Activated gamma-delta T cell treated with Interleukin-2 at 50 U/mL for 16 hours (primary cell): ENCODE results near the gene MORC1.
A peak's percentile ranks its signal among the peaks of the same experiment; 100 is the strongest.

ENCODE experiments used
- DNase-seq: peaks from one replicate; pipeline ENCODE4 v3.0.0-alpha.2; 2020

The MORC1 gene

GRCh38 chr3:109025896-109026295 is 92.0 kb downstream of the MORC1 start:
- DNase-seq: no peak

- peak; percentile 21 for DNase-seq
Observed at GRCh38 chr3:109023656-109024254, 94.2 kb downstream of the MORC1 start.

GRCh38 chr3:109023167-109023566 is 94.8 kb downstream of the MORC1 start:
- no peak for DNase-seq

- no peak for DNase-seq
Observed at GRCh38 chr3:109021556-109021955, 96.4 kb downstream of the MORC1 start.

GRCh38 chr3:109018828-109019227 is 99.1 kb downstream of the MORC1 start:
- DNase-seq: no peak

GRCh38 chr3:109005443-109005842 is 112.5 kb downstream of the MORC1 start:
- DNase-seq: no peak

GRCh38 chr3:108998436-108998835 is 119.5 kb downstream of the MORC1 start:
- DNase-seq: no peak

GRCh38 chr3:108985844-108986243 is 132.1 kb downstream of the MORC1 start:
- DNase-seq: no peak

- no peak for DNase-seq
Observed at GRCh38 chr3:108983051-108983450, 134.9 kb downstream of the MORC1 start.

GRCh38 chr3:108976058-108976457 is 141.9 kb downstream of the MORC1 start:
- DNase-seq: no peak

- no peak for DNase-seq
Observed at GRCh38 chr3:108973019-108973418, 144.9 kb downstream of the MORC1 start.

- DNase-seq: no peak
Observed at GRCh38 chr3:108972482-108972881, 145.5 kb downstream of the MORC1 start.

GRCh38 chr3:108970561-108970960 is 147.4 kb downstream of the MORC1 start:
- DNase-seq: no peak

- no peak for DNase-seq
Observed at GRCh38 chr3:108966773-108967172, 151.2 kb downstream of the MORC1 start.

GRCh38 chr3:108959017-108959416 is 158.9 kb downstream of the MORC1 start:
- no peak for DNase-seq

GRCh38 chr3:108953700-108954099 is 164.2 kb downstream of the MORC1 start, which contains the start of gene GUCA1C:
TSS of gene GUCA1C (minus strand) at chr3:108953879. CDS start at chr3:108953762, 117 bp downstream.
- no peak for DNase-seq

GRCh38 chr3:108953210-108953609 is 164.7 kb downstream of the MORC1 start:
- no peak for DNase-seq

- DNase-seq: no peak
Observed at GRCh38 chr3:108951820-108952501, 166.0 kb downstream of the MORC1 start.

GRCh38 chr3:108947855-108948254 is 170.1 kb downstream of the MORC1 start:
- DNase-seq: no peak

- no peak for DNase-seq
Observed at GRCh38 chr3:108946292-108947285, 171.3 kb downstream of the MORC1 start.

- DNase-seq: no peak
Observed at GRCh38 chr3:108940568-108941263, 177.2 kb downstream of the MORC1 start.

- no peak for DNase-seq
Observed at GRCh38 chr3:108940166-108940565, 177.8 kb downstream of the MORC1 start.
